HepG2 (cell line): ENCODE data around the gene C10orf67. TPM values are rescaled to one million over a fixed set of nuclear protein-coding genes. Genes with fewer than 3 reads are reported as not detected.

ENCODE experiments used
- ETV5 ChIP-seq: IDR thresholded peaks from 2 replicates; pipeline ENCODE4 v1.6.1; 2018; ENCODE audit warnings: missing biosample characterization, missing genetic modification reagents, inconsistent platforms, borderline replicate concordance
- HES4 ChIP-seq: sonication (generic); formaldehyde crosslinking; IDR thresholded peaks from 2 replicates; pipeline ENCODE4 v1.9.0; 2021; ENCODE audit warnings: mild to moderate bottlenecking, missing genetic modification reagents, borderline replicate concordance
- NR2F6 ChIP-seq, 2 experiments: IDR thresholded peaks; 2 replicates each; pipeline ENCODE4 v1.6.1; 2016; ENCODE audit warnings: antibody characterized with exemption in 1 of 2, mild to moderate bottlenecking in 1 of 2
- PTBP1 ChIP-seq: fragments of 200-400 bp; formaldehyde crosslinking; IDR thresholded peaks from 2 replicates; pipeline ENCODE4 v1.6.1; 2018; ENCODE audit warnings: low read length, low read depth; ENCODE audit not compliant: poor library complexity, severe bottlenecking
- SOX6 ChIP-seq, 2 experiments: fragments of 450-650 bp in 1 of 2; sonication (generic) in 1 of 2; formaldehyde crosslinking in 1 of 2; IDR thresholded peaks; 2 replicates each; pipeline versions ENCODE4 v1.4.0 to v1.6.1; 2017 to 2020; ENCODE audit warnings: antibody characterized with exemption in 1 of 2, mild to moderate bottlenecking in 1 of 2, missing genetic modification reagents in 1 of 2
- TBX2 ChIP-seq: sonication (generic); formaldehyde crosslinking; IDR thresholded peaks from 2 replicates; pipeline ENCODE4 v1.5.0; 2020; ENCODE audit warnings: missing genetic modification reagents, mild to moderate bottlenecking, borderline replicate concordance
- ZNF235 ChIP-seq: sonication (generic); formaldehyde crosslinking; IDR thresholded peaks from 2 replicates; pipeline ENCODE4 v1.8.1; 2023; ENCODE audit warnings: mild to moderate bottlenecking, missing genetic modification reagents, borderline replicate concordance
- ZNF318 ChIP-seq: sonication (generic); formaldehyde crosslinking; IDR thresholded peaks from 2 replicates; pipeline ENCODE4 v1.4.0; 2020; ENCODE audit warnings: mild to moderate bottlenecking, missing genetic modification reagents
- ZNF605 ChIP-seq: sonication (generic); formaldehyde crosslinking; IDR thresholded peaks from 2 replicates; pipeline ENCODE4 v1.8.0; 2022; ENCODE audit warnings: mild to moderate bottlenecking, missing genetic modification reagents
- polyA plus RNA-seq, 8 experiments: library from polyadenylated mRNA; depleted of rRNA in 3 of 8; stranded (reverse) in 7 of 8; unstranded in 1 of 8; fragments of >200 nt; fragmentation: Illumina TruSeq in 4 of 8; extraction: Trizol in 4 of 8; gene quantifications; 2 replicates each; pipeline versions ENCODE4 v1.2.1 to v1.2.3, GENCODE V29; 2011 to 2016; ENCODE audit warnings: low read depth in 4 of 8, missing spikeins in 1 of 8, mixed read lengths in 1 of 8; ENCODE audit not compliant: insufficient read depth in 1 of 8
- total RNA-seq, 5 experiments: library from RNA; depleted of rRNA; stranded (reverse); fragments of >200 nt; fragmentation: Illumina TruSeq; extraction: Trizol; gene quantifications; 2 replicates each; pipeline ENCODE4 v1.2.3, GENCODE V29; 2016; ENCODE audit warnings: low read depth in 1 of 5

C10orf67 gene
- total and polyA plus RNA-seq, 2 of the 13 experiments (the other 11 are each of a cell fraction or from before 2014, with no cell fraction given): not detected

DNA sequence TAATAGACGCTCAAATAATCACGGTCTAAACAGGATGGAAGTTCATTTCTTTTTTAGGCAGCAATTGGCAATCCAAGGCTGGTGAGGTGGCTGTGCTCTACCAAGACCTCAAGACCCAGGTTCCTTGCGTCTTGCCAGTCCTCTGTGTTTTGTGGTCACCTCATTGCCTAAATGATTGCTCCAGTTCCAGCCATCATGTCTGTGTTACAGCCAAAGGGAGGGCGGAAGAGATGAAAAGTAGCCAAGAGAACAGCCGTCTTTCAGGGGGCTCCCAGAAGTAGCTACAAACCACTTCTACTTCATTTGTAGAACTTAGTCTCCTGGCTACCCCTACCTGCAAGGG is 19.2 kb upstream of the C10orf67 start (continued):
- TF ChIP-seq ZNF318 (CRISPR knock-in tag): no peak
- TF ChIP-seq SOX6 (IDR thresholded peaks at IDR 0.05): no peak
- no peak for TF ChIP-seq SOX6 (CRISPR knock-in tag; IDR thresholded peaks at IDR 0.05)
- TF ChIP-seq HES4 (CRISPR knock-in tag): no peak
- TF ChIP-seq ZNF605 (CRISPR knock-in tag): no peak
- TF ChIP-seq NR2F6 (IDR thresholded peaks at IDR 0.05): no peak
- TF ChIP-seq NR2F6 (CRISPR knock-in tag; IDR thresholded peaks at IDR 0.05): no peak
- no peak for TF ChIP-seq TBX2 (CRISPR knock-in tag)
- no peak for TF ChIP-seq ETV5 (CRISPR knock-in tag)
- TF ChIP-seq PTBP1: no peak
- TF ChIP-seq ZNF235 (CRISPR knock-in tag): no peak
